Fibroblast of lung (primary cell): ENCODE measurements around the gene DLGAP1.

Source experiments
- EZH2 ChIP-seq: IDR thresholded peaks from 2 replicates; pipeline ENCODE4 v1.5.1; 2012; ENCODE audit warnings: low read length, control low read depth, mild to moderate bottlenecking; ENCODE audit errors: missing control alignments
- TF ChIP-seq, protein P1 (sequence below), 2 donors: IDR thresholded peaks in 1 of 2; conservative IDR thresholded peaks in 1 of 2; 1 replicate in 1 of 2; 2 replicates in 1 of 2; pipeline ENCODE4 v1.5.1; 2011 to 2012; ENCODE audit warnings: low read length in 2 of 2, control low read depth in 1 of 2, inconsistent platforms in 1 of 2, low read depth in 1 of 2, mild to moderate bottlenecking in 1 of 2

- TF ChIP-seq, protein P1, sequence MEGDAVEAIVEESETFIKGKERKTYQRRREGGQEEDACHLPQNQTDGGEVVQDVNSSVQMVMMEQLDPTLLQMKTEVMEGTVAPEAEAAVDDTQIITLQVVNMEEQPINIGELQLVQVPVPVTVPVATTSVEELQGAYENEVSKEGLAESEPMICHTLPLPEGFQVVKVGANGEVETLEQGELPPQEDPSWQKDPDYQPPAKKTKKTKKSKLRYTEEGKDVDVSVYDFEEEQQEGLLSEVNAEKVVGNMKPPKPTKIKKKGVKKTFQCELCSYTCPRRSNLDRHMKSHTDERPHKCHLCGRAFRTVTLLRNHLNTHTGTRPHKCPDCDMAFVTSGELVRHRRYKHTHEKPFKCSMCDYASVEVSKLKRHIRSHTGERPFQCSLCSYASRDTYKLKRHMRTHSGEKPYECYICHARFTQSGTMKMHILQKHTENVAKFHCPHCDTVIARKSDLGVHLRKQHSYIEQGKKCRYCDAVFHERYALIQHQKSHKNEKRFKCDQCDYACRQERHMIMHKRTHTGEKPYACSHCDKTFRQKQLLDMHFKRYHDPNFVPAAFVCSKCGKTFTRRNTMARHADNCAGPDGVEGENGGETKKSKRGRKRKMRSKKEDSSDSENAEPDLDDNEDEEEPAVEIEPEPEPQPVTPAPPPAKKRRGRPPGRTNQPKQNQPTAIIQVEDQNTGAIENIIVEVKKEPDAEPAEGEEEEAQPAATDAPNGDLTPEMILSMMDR (conservative IDR thresholded peaks at IDR 0.05 in 1 of 2, IDR thresholded peaks at IDR 0.05 in 1 of 2; ENCODE audit: low read depth in 1 of 2, low read length in 2 of 2) = no peak
- TF ChIP-seq EZH2 = no peak
These were observed 844.9 kb downstream of the DLGAP1 start for GRCh38 chr18:3610188-3610708.
